ENCODE measurements around the gene TLE2. TPM values are rescaled to one million over a fixed set of nuclear protein-coding genes. Genes with fewer than 3 reads are reported as not detected.
"Not testable (repeated sequence)": the region's sequence is repeated elsewhere in the genome, so short reads cannot be mapped to it uniquely, and the experiment has no call there.

TLE2 gene
- total RNA-seq, 1 experiment from 2014 or later: 35.6 TPM

DNA sequence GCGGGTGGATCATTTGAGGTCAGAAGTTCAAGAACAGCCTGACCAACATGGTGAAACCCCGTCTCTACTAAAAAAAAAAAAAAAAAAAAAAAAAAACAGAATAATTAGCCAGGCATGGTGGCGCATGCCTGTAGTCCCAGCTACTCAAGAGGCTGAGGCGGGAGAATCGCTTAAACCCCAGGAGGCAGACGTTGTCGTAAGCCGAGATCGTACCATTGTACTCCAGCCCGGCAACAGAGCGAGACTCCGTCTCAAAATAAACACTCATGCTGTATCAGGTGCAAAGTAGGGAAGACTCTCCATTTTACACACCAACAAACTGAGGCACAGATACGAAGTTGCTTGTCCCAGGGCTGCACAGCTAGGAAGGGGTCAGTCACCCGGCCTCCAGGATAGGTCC, 36.1 kb downstream of the TLE2 start (continued):
- TF ChIP-seq, protein P1, sequence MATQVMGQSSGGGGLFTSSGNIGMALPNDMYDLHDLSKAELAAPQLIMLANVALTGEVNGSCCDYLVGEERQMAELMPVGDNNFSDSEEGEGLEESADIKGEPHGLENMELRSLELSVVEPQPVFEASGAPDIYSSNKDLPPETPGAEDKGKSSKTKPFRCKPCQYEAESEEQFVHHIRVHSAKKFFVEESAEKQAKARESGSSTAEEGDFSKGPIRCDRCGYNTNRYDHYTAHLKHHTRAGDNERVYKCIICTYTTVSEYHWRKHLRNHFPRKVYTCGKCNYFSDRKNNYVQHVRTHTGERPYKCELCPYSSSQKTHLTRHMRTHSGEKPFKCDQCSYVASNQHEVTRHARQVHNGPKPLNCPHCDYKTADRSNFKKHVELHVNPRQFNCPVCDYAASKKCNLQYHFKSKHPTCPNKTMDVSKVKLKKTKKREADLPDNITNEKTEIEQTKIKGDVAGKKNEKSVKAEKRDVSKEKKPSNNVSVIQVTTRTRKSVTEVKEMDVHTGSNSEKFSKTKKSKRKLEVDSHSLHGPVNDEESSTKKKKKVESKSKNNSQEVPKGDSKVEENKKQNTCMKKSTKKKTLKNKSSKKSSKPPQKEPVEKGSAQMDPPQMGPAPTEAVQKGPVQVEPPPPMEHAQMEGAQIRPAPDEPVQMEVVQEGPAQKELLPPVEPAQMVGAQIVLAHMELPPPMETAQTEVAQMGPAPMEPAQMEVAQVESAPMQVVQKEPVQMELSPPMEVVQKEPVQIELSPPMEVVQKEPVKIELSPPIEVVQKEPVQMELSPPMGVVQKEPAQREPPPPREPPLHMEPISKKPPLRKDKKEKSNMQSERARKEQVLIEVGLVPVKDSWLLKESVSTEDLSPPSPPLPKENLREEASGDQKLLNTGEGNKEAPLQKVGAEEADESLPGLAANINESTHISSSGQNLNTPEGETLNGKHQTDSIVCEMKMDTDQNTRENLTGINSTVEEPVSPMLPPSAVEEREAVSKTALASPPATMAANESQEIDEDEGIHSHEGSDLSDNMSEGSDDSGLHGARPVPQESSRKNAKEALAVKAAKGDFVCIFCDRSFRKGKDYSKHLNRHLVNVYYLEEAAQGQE (IDR thresholded peaks at IDR 0.05; ENCODE audit: low read depth): no peak
- TF ChIP-seq ZFX (IDR thresholded peaks at IDR 0.05): no peak
- no peak for TF ChIP-seq FOSL1 (IDR thresholded peaks at IDR 0.05; ENCODE audit: low read depth)
- no peak for TF ChIP-seq SRF (IDR thresholded peaks at IDR 0.05; ENCODE audit: low read depth)

DNA sequence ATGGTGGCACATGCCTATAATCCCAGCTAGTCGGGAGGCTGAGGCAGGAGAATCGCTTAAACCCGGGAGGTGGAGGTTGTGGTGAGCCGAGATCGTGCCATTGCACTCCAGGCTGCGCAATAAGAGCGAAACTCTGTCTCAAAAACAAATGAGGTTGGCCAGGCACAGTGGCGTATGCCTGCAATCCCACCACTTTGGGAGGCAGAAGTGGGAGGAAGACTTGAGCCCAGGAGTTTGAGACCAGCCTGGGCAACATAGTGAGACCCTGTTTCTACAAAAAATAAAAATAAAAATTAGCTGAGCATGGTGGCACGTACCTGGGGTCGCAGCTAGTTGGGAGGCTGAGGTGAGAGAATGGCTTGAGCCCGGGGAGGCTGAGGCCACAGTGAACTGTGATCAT, 36.7 kb downstream of the TLE2 start:
- H3K4me3 ChIP-seq (replicated peaks in 1 of 2; ENCODE audit: low read depth in 1 of 2, low read length in 2 of 2); intact Hi-C loops (cut with micrococcal nuclease); H3K4me1 ChIP-seq (ENCODE audit: control insufficient read depth in 1 of 2, insufficient read depth in 2 of 2, low read length in 2 of 2); H3K27ac ChIP-seq (ENCODE audit: low read depth, low read length); ATAC-seq; H3K4me2 ChIP-seq (ENCODE audit: low read length); DNase-seq (ENCODE audit: low read depth, low spot score); RAD21 ChIA-PET (ENCODE audit: low non-redundant PET in 1 of 2, low total read pairs in 2 of 2, uncharacterized antibody in 2 of 2, unreplicated experiment in 2 of 2); H3K36me3 ChIP-seq (ENCODE audit: control insufficient read depth in 1 of 2, insufficient read depth in 2 of 2, low read length in 2 of 2); H3K9ac ChIP-seq (ENCODE audit: low read length); H3K9me3 ChIP-seq (ENCODE audit: control insufficient read depth in 1 of 2, insufficient read depth in 1 of 2, low read depth in 1 of 2, low read length in 2 of 2); H2AFZ ChIP-seq (ENCODE audit: low read depth, low read length, poor library complexity, severe bottlenecking); H4K20me1 ChIP-seq (ENCODE audit: insufficient read depth); CTCF ChIA-PET; H3K9me2 ChIP-seq (ENCODE audit: insufficient read depth); POLR2A ChIA-PET; H3K27me3 ChIP-seq (ENCODE audit: insufficient read depth, low read length); BruUV-seq (replicated peaks); H3K79me2 ChIP-seq (ENCODE audit: insufficient read depth, low read length): not testable (repeated sequence)

Measured in HCT116 (cell line).